Measurements from ENCODE around the gene IGHMBP2. TPM values are rescaled to one million over a fixed set of nuclear protein-coding genes. Genes with fewer than 3 reads are reported as not detected.
A peak's percentile ranks its signal among the peaks of the same experiment; 100 is the strongest.

The IGHMBP2 gene
- total and polyA plus RNA-seq, 2 experiments from 2014 or later, result 5.2 to 9.3 TPM

DNA sequence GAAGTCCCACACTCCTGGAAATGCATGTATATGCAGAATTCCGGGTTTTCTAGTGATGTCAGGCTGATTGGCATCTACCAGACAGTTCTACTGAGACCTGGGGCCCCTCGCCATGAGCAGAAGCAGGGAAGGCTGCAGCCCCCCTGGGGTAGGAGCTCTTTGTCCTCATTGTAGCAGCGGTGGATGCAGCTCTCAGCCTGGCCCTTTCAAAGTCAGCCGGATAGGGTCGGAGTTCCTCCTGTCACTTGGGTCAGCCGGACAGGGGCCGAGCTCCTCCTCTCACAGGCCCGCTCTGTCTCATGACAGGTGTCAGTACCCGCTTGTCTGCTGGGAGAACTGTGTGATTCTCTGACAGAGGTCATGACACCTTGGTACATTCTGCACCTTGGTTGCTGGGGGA lies 47.1 kb downstream of the IGHMBP2 start:
- in situ Hi-C loops (cut with MboI), result no loop called here

DNA sequence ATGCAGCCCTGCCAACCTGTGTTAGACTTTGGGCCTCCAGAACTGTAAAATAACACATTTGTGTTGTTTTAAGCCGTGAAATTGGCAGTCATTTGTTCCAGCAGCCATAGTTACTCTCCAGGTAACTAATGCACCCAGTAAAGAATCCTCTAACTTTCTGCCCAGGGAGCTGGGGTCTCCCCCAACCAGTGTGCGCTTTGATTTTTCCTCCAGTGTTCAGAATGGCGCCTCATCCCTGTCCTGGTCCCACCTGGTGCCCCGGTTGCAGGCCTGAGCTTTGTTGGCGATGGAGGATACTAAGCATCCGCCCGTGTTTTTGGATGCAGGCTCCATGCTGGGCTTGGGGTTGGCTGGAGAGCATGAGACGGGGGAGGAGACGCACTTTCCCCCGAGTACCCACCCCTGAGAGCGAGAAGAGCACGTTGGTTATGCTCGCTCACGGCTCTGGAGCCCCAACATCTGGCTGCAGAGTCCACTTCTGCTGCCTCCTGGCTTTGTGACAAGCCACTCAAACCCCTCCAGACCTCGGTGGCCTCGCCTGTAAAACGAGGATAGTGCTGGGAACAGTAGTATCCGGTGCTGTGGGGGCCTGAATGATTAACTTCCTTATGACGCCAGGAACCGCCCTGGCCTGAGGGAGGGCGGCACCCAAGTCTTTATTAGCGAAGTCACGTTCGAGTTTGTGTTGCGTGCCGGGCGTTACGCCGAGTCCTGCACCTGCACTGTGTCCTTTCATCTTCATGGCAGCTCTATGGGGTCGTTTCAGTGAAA lies 51.3 kb downstream of the IGHMBP2 start:
- Histone ChIP-seq H3K79me2 (ENCODE audit: insufficient read depth) (no peaks in the 10 kb centered on the region), H2AFZ (no peak overlapping the region), H3K4me1 (ENCODE audit: insufficient read depth) (no peaks in the 10 kb centered on the region), H3K27me3 (replicated peaks; ENCODE audit: insufficient read depth) (no peaks in the 10 kb centered on the region), H3F3A (ENCODE audit: insufficient read depth) (no peaks in the 10 kb centered on the region), H3K9me2 (ENCODE audit: insufficient read depth) (no peaks in the 10 kb centered on the region), H3K27ac (no peak overlapping the region), H3K36me3 (ENCODE audit: low read depth) (no peaks in the 10 kb centered on the region), H3K9ac (no peak overlapping the region), H3K9me3 (ENCODE audit: low read depth) (no peaks in the 10 kb centered on the region), H3K4me3 (no peak overlapping the region), H4K20me1 (ENCODE audit: insufficient read depth) (no peaks in the 10 kb centered on the region), H3K4me2 (ENCODE audit: unreplicated experiment) (no peak overlapping the region)
- in situ Hi-C loops (cut with MboI), result no loop called here
- TF ChIP-seq EZH2 (IDR thresholded peaks at IDR 0.05; ENCODE audit: insufficient read depth, poor library complexity, severe bottlenecking) (no peak), EZH2phosphoT487 (IDR thresholded peaks at IDR 0.05; ENCODE audit: insufficient read depth, low read depth) (no peak)
- 62 to 67% methylated on average over 30 of the region's 30 CpGs for WGBS, 2 experiments (ENCODE audit: low coverage in 1 of 2, low lambda C conversion rate in 2 of 2, missing lambda C conversion rate in 2 of 2)
- no peak for DNase-seq

More for the DNA sequence above, 47.1 kb downstream of the IGHMBP2 start:
- no peak overlapping the region for H3K4me2 ChIP-seq (ENCODE audit: unreplicated experiment)
- no peaks in the 10 kb centered on the region for H4K20me1 ChIP-seq (ENCODE audit: insufficient read depth)
- DNase-seq, result no peak
- peaks cover 2% of the 10 kb centered on the region; the same call in 1 of the 2 replicates for H3F3A ChIP-seq (ENCODE audit: insufficient read depth)
- no peaks in the 10 kb centered on the region for H3K79me2 ChIP-seq (ENCODE audit: insufficient read depth)
- peaks cover 5% of the 10 kb centered on the region; the same call in 1 of the 2 replicates for H3K4me1 ChIP-seq (ENCODE audit: insufficient read depth)
- no peaks in the 10 kb centered on the region for H3K36me3 ChIP-seq (ENCODE audit: low read depth)
- no peak for TF ChIP-seq EZH2 (IDR thresholded peaks at IDR 0.05; ENCODE audit: insufficient read depth, poor library complexity, severe bottlenecking)
- no peak for TF ChIP-seq EZH2phosphoT487 (IDR thresholded peaks at IDR 0.05; ENCODE audit: insufficient read depth, low read depth)
- no peak overlapping the region for H3K9ac ChIP-seq
- no peaks in the 10 kb centered on the region for H3K9me3 ChIP-seq (ENCODE audit: low read depth)
- H2AFZ ChIP-seq, result no peak overlapping the region
- no peak overlapping the region for H3K27ac ChIP-seq
- no peaks in the 10 kb centered on the region for H3K9me2 ChIP-seq (ENCODE audit: insufficient read depth)
- 65 to 68% methylated on average over 9 of the region's 9 CpGs for WGBS, 2 experiments (ENCODE audit: low coverage in 1 of 2, low lambda C conversion rate in 2 of 2, missing lambda C conversion rate in 2 of 2)
- no peak overlapping the region for H3K4me3 ChIP-seq
- H3K27me3 ChIP-seq (replicated peaks; ENCODE audit: insufficient read depth), result no peaks in the 10 kb centered on the region

DNA sequence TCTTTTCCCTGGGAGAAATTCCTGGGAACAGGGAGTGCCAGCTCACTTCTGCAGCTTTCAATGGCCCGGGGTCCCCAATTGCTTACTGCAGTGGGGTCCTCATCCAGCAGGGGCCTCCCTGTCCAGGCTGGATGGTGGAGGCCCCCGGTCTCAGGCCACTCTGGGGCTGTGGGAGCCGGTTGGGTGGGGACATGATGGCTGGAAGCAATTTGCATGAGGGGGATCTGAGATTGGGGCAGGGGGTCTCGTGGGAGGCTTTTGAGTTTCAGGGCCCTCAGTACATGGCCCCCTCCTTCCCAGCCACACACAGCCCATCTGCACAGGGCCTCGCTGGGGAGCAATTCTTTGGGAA lies 51.9 kb downstream of the IGHMBP2 start:
- H3K4me1 ChIP-seq (ENCODE audit: insufficient read depth), result no peaks in the 10 kb centered on the region
- H3K79me2 ChIP-seq (ENCODE audit: insufficient read depth), result no peaks in the 10 kb centered on the region
- no peaks in the 10 kb centered on the region for H3F3A ChIP-seq (ENCODE audit: insufficient read depth)
- H3K9me3 ChIP-seq (ENCODE audit: low read depth), result no peaks in the 10 kb centered on the region
- no peak overlapping the region for H3K9ac ChIP-seq
- no peak for TF ChIP-seq EZH2 (IDR thresholded peaks at IDR 0.05; ENCODE audit: insufficient read depth, poor library complexity, severe bottlenecking)
- TF ChIP-seq EZH2phosphoT487 (IDR thresholded peaks at IDR 0.05; ENCODE audit: insufficient read depth, low read depth), result no peak
- H4K20me1 ChIP-seq (ENCODE audit: insufficient read depth), result no peaks in the 10 kb centered on the region
- H3K36me3 ChIP-seq (ENCODE audit: low read depth), result no peaks in the 10 kb centered on the region
- no peak overlapping the region for H3K4me2 ChIP-seq (ENCODE audit: unreplicated experiment)
- no peak for DNase-seq
- no peak overlapping the region for H3K4me3 ChIP-seq
- H2AFZ ChIP-seq, result no peak overlapping the region
- in situ Hi-C loops (cut with MboI), result no loop called here
- H3K27ac ChIP-seq, result no peak overlapping the region
- WGBS, 2 experiments (ENCODE audit: low coverage in 1 of 2, low lambda C conversion rate in 2 of 2, missing lambda C conversion rate in 2 of 2), result 25 to 29% methylated on average over 5 of the region's 5 CpGs
- no peaks in the 10 kb centered on the region for H3K9me2 ChIP-seq (ENCODE audit: insufficient read depth)
- no peaks in the 10 kb centered on the region for H3K27me3 ChIP-seq (replicated peaks; ENCODE audit: insufficient read depth)

DNA sequence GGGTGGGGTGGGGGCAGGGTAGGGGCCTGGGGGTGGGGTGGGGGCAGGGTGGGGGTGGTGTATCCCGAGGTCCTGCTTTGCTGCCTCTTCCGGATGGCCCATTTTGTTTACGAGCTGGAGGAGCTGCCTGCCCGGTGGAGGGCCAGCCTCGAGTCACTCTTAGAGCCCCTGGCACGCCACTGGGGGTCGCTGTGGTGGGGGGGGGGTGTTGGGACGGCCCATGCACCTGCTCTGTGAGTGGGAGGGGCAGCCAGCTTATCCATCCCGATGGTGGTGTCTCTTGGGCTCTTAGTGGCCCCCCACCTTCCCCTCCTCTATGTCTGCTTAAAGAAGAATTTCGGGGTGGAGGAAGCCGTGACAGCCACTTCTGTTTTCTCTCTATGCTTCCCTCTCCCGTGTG lies 52.5 kb downstream of the IGHMBP2 start:
- Histone ChIP-seq H4K20me1 (ENCODE audit: insufficient read depth) (no peaks in the 10 kb centered on the region), H3K4me2 (ENCODE audit: unreplicated experiment) (no peak overlapping the region), H3K4me3 (no peak overlapping the region), H3K9me3 (ENCODE audit: low read depth) (no peaks in the 10 kb centered on the region), H3K27me3 (replicated peaks; ENCODE audit: insufficient read depth) (no peaks in the 10 kb centered on the region), H3K9me2 (ENCODE audit: insufficient read depth) (no peaks in the 10 kb centered on the region), H3K4me1 (ENCODE audit: insufficient read depth) (no peaks in the 10 kb centered on the region), H2AFZ (no peak overlapping the region), H3K27ac (no peak overlapping the region), H3K36me3 (ENCODE audit: low read depth) (no peaks in the 10 kb centered on the region), H3K9ac (no peak overlapping the region), H3F3A (ENCODE audit: insufficient read depth) (no peaks in the 10 kb centered on the region), H3K79me2 (ENCODE audit: insufficient read depth) (no peaks in the 10 kb centered on the region)
- TF ChIP-seq EZH2phosphoT487 (IDR thresholded peaks at IDR 0.05; ENCODE audit: insufficient read depth, low read depth) (no peak), EZH2 (IDR thresholded peaks at IDR 0.05; ENCODE audit: insufficient read depth, poor library complexity, severe bottlenecking) (no peak)
- 7 to 25% methylated on average over 8 to 11 of the region's 12 CpGs for WGBS, 2 experiments (ENCODE audit: low coverage in 1 of 2, low lambda C conversion rate in 2 of 2, missing lambda C conversion rate in 2 of 2)
- in situ Hi-C loops (cut with MboI), result no loop called here
- DNase-seq, result peak; percentile 25

Measured in GM23248 (cell line).